Measurements from ENCODE around the gene MIS18A. TPM values are rescaled to one million over a fixed set of nuclear protein-coding genes. Genes with fewer than 3 reads are reported as not detected.

MIS18A gene
- total RNA-seq, 3 donors from 2014 or later (not counting 1 experiment from before 2014, with no cell fraction given) = 4.2 to 7.9 (median 5.2) TPM

GRCh38 chr21:32301596-32301995 is 22.7 kb upstream of the MIS18A start:
- H3K4me1 ChIP-seq (ENCODE audit: control insufficient read depth, insufficient read depth, low read length) = no peaks in the 10 kb centered on the region
- H3K27ac ChIP-seq (ENCODE audit: low read length) = no peak overlapping the region
- H3K36me3 ChIP-seq (ENCODE audit: control insufficient read depth, insufficient read depth, low read length) = no peaks in the 10 kb centered on the region
- Mint-ChIP-seq H3K27me3 (ENCODE audit: low read depth in 2 of 2) (no peaks in the 10 kb centered on the region), H3K36me3 (no peaks in the 10 kb centered on the region), H3K9me3 (no peaks in the 10 kb centered on the region), H3K4me1 (no peaks in the 10 kb centered on the region), H3K4me3 (no peak overlapping the region), H3K27ac (no peak overlapping the region)
- TF ChIP-seq CTCF (IDR thresholded peaks at IDR 0.05) = no peak
- H3K27me3 ChIP-seq (ENCODE audit: control insufficient read depth, insufficient read depth, low read length) = no peaks in the 10 kb centered on the region
- no peaks in the 10 kb centered on the region for H3K9me3 ChIP-seq (ENCODE audit: control insufficient read depth, insufficient read depth, low read length)
- H3K4me3 ChIP-seq (ENCODE audit: low read length) = no peak overlapping the region
- intact Hi-C loops (cut with micrococcal nuclease) = no loop called here
- ATAC-seq = no peak
- no peak for DNase-seq
- WGBS (ENCODE audit: insufficient coverage) = 100% methylated on average over 1 of the region's 2 CpGs

DNA sequence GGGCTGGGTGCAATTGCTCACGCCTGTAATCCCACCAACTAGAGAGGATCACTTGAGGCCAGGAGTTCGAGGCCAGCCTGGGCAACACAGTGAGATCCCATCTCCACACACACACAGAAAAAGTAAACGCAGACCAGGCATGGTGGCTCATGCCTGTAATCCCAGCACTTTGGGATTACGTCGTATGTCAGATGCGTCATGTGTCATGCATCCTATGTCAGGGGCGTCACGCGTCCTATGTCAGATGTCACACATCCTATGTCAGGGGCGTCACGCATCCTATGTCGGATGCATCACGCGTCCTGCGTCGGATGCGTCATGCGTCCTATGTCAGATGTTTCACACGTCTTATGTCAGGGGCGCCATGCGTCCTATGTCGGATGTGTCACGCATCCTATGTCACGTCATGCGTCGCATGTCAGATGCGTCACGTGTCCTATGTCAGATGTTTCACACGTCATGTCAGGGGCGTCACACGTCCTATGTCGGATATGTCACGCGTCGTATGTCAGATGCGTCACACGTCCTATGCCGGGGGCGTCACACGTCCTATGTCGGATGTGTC is 21.4 kb upstream of the MIS18A start:
- DNase-seq (no peak), ATAC-seq (no peak)
- no peaks in the 10 kb centered on the region for H3K27me3 Mint-ChIP-seq (ENCODE audit: low read depth in 2 of 2)
- no peaks in the 10 kb centered on the region for H3K36me3 ChIP-seq (ENCODE audit: control insufficient read depth, insufficient read depth, low read length)
- H3K36me3 Mint-ChIP-seq = no peaks in the 10 kb centered on the region
- no peaks in the 10 kb centered on the region for H3K9me3 Mint-ChIP-seq
- TF ChIP-seq CTCF (IDR thresholded peaks at IDR 0.05) = no peak
- no peak overlapping the region for H3K27ac ChIP-seq (ENCODE audit: low read length)
- no peak overlapping the region for H3K4me3 Mint-ChIP-seq
- no peak overlapping the region for H3K4me3 ChIP-seq (ENCODE audit: low read length)
- no peaks in the 10 kb centered on the region for H3K4me1 ChIP-seq (ENCODE audit: control insufficient read depth, insufficient read depth, low read length)
- intact Hi-C loops (cut with micrococcal nuclease) = no loop called here
- H3K27me3 ChIP-seq (ENCODE audit: control insufficient read depth, insufficient read depth, low read length) = no peaks in the 10 kb centered on the region
- no peak overlapping the region for H3K27ac Mint-ChIP-seq
- no peaks in the 10 kb centered on the region for H3K4me1 Mint-ChIP-seq
- 91% methylated on average over 41 of the region's 41 CpGs for WGBS (ENCODE audit: insufficient coverage)
- H3K9me3 ChIP-seq (ENCODE audit: control insufficient read depth, insufficient read depth, low read length) = no peaks in the 10 kb centered on the region

- Mint-ChIP-seq H3K4me3 (no peak overlapping the region), H3K9me3 (no peaks in the 10 kb centered on the region), H3K36me3 (no peaks in the 10 kb centered on the region), H3K4me1 (no peaks in the 10 kb centered on the region), H3K27ac (no peak overlapping the region), H3K27me3 (ENCODE audit: low read depth in 2 of 2) (no peaks in the 10 kb centered on the region)
- no peak overlapping the region for H3K4me3 ChIP-seq (ENCODE audit: low read length)
- no peaks in the 10 kb centered on the region for H3K9me3 ChIP-seq (ENCODE audit: control insufficient read depth, insufficient read depth, low read length)
- 99% methylated on average over 6 of the region's 6 CpGs for WGBS (ENCODE audit: insufficient coverage)
- no peak for TF ChIP-seq CTCF (IDR thresholded peaks at IDR 0.05)
- DNase-seq (no peak), ATAC-seq (no peak)
- no peak overlapping the region for H3K27ac ChIP-seq (ENCODE audit: low read length)
- H3K27me3 ChIP-seq (ENCODE audit: control insufficient read depth, insufficient read depth, low read length) = no peaks in the 10 kb centered on the region
- intact Hi-C loops (cut with micrococcal nuclease) = no loop called here
- no peaks in the 10 kb centered on the region for H3K36me3 ChIP-seq (ENCODE audit: control insufficient read depth, insufficient read depth, low read length)
- H3K4me1 ChIP-seq (ENCODE audit: control insufficient read depth, insufficient read depth, low read length) = no peaks in the 10 kb centered on the region
Measured at GRCh38 chr21:32299695-32300094, 20.8 kb upstream of the MIS18A start.

DNA sequence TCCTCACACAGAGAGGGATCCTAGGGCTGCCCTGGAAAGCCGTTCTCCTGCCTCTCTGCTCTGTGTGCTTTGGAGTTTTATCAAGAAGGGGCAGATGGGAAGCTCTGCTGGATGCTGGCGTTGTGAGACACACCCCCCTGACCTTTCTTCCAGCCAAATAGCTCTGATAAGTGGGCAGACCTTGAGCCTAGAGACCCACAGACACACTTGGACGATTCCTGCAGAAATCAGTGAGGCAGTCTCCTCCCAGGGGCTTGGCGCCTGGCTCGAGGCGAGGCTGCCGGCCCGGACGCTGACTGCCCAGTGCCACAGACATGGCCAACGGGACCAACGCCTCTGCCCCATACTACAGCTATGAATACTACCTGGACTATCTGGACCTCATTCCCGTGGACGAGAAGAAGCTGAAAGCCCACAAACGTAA is 19.8 kb upstream of the MIS18A start, which contains the start of gene MRAP:
MRAP (plus strand) TSS at position 198 of the 424 bp plus-strand sequence; CDS start at position 315, 117 bp downstream.
- ATAC-seq (no peak), DNase-seq (no peak)
- intact Hi-C loops (cut with micrococcal nuclease) = no loop called here
- no peaks in the 10 kb centered on the region for H3K27me3 ChIP-seq (ENCODE audit: control insufficient read depth, insufficient read depth, low read length)
- Mint-ChIP-seq H3K9me3 (no peaks in the 10 kb centered on the region), H3K27me3 (ENCODE audit: low read depth in 2 of 2) (no peaks in the 10 kb centered on the region), H3K27ac (no peak within 1 kb of the TSS), H3K4me3 (no peak within 1 kb of the TSS), H3K36me3 (no peaks in the 10 kb centered on the region), H3K4me1 (no peaks in the 10 kb centered on the region)
- no peak within 1 kb of the TSS for H3K4me3 ChIP-seq (ENCODE audit: low read length)
- no peak for TF ChIP-seq CTCF (IDR thresholded peaks at IDR 0.05)
- no peak within 1 kb of the TSS for H3K27ac ChIP-seq (ENCODE audit: low read length)
- 97% methylated on average over 14 of the region's 14 CpGs for WGBS (ENCODE audit: insufficient coverage)
- no peaks in the 10 kb centered on the region for H3K36me3 ChIP-seq (ENCODE audit: control insufficient read depth, insufficient read depth, low read length)
- H3K9me3 ChIP-seq (ENCODE audit: control insufficient read depth, insufficient read depth, low read length) = no peaks in the 10 kb centered on the region
- H3K4me1 ChIP-seq (ENCODE audit: control insufficient read depth, insufficient read depth, low read length) = no peaks in the 10 kb centered on the region

All from natural killer cell (primary cell).